ENCODE data around the gene MAP4K1.

DNA sequence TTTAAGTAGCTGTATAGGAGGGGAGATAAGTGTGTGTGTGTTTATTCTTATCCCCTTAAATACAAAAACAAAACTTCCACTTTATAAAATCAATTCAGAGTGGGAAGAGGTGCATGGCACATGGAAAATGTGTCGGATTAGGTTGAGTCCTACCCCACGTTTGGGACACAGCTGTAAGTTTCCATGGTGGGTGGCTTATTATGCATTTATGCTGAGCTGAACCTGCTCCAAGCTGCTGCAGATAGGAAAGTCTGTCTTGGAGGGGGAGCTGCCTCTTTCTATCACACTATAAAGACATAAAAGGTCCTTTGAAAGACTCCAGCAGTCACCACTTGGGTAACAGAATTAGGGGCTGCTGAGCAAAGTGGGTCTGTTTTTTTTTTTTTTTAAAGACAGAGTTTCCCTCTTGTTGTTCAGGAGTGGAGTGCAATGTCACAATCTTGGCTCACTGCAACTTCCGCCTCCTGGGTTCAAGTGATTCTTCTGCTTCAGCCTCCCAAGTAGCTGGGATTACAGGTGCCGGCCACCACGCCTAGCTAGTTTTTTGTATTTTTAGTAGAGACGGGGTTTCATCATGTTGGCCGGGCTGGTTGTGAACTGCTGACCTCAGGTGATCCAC is 44.9 kb upstream of the MAP4K1 start:
- TF ChIP-seq, protein P1, sequence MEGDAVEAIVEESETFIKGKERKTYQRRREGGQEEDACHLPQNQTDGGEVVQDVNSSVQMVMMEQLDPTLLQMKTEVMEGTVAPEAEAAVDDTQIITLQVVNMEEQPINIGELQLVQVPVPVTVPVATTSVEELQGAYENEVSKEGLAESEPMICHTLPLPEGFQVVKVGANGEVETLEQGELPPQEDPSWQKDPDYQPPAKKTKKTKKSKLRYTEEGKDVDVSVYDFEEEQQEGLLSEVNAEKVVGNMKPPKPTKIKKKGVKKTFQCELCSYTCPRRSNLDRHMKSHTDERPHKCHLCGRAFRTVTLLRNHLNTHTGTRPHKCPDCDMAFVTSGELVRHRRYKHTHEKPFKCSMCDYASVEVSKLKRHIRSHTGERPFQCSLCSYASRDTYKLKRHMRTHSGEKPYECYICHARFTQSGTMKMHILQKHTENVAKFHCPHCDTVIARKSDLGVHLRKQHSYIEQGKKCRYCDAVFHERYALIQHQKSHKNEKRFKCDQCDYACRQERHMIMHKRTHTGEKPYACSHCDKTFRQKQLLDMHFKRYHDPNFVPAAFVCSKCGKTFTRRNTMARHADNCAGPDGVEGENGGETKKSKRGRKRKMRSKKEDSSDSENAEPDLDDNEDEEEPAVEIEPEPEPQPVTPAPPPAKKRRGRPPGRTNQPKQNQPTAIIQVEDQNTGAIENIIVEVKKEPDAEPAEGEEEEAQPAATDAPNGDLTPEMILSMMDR (IDR thresholded peaks at IDR 0.05 in 4 of 5, conservative IDR thresholded peaks at IDR 0.05 in 1 of 5) = no peak
- no peak for TF ChIP-seq POLR2A (IDR thresholded peaks at IDR 0.05)

Measured in gastrocnemius medialis (tissue), 4 donors.